ENCODE results near the gene LRRN2. TPM values are rescaled to one million over a fixed set of nuclear protein-coding genes. Genes with fewer than 3 reads are reported as not detected.
"Not testable (repeated sequence)": the region's sequence is repeated elsewhere in the genome, so short reads cannot be mapped to it uniquely, and the experiment has no call there.

The LRRN2 gene
- total RNA-seq, 1 donor, result under 0.01 TPM

DNA sequence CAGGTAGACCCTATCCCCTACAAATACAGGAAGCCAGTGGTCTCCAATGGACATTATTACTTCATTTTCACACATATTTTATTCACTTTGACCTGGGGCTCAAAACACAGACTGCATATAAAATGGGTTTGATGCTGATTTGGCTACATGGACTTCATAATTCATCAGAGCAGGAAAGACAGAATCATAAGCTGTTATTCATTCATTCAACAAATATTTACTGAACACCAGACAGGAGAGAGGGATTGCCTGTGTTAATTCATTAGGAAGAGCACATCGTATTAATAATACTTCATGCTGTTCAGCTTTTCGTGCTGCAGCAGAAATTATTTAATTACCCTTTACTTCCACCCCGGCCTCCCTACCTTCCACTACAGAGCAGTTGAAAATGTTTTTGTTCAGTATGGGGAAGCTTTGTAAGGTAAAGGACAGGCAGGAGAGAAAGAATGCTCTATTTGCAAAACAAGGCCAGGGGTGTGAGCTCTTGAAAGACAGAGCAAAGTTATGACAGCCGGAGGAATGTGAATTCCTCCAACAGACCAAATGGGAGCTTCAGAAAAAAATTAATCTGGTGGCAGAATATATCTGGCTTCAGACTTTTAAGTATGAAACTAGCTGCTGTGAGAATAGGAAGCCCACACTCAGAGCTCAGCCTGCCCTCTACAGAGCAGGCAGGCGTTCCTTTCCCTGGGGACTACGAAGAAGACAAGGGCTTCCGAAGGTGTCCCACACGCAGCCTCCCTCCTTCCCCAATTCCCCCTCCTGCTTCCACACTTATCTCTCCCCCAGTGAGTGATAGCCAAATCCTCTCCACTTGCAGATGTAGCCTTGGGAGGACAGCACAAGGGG, 111.3 kb downstream of the LRRN2 start:
- peak; percentile 19 for DNase-seq (ENCODE audit: low read depth)
- H3K4me3 ChIP-seq (ENCODE audit: low read depth, low read length), result no peak overlapping the region
- TF ChIP-seq, protein P1, sequence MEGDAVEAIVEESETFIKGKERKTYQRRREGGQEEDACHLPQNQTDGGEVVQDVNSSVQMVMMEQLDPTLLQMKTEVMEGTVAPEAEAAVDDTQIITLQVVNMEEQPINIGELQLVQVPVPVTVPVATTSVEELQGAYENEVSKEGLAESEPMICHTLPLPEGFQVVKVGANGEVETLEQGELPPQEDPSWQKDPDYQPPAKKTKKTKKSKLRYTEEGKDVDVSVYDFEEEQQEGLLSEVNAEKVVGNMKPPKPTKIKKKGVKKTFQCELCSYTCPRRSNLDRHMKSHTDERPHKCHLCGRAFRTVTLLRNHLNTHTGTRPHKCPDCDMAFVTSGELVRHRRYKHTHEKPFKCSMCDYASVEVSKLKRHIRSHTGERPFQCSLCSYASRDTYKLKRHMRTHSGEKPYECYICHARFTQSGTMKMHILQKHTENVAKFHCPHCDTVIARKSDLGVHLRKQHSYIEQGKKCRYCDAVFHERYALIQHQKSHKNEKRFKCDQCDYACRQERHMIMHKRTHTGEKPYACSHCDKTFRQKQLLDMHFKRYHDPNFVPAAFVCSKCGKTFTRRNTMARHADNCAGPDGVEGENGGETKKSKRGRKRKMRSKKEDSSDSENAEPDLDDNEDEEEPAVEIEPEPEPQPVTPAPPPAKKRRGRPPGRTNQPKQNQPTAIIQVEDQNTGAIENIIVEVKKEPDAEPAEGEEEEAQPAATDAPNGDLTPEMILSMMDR (IDR thresholded peaks at IDR 0.05; ENCODE audit: insufficient read depth, low read depth, low read length), result no peak

- TF ChIP-seq, protein P1 (IDR thresholded peaks at IDR 0.05; ENCODE audit: insufficient read depth, low read depth, low read length), result no peak
- no peak overlapping the region for H3K4me3 ChIP-seq (ENCODE audit: low read depth, low read length)
- DNase-seq (ENCODE audit: low read depth), result no peak
These were observed 112.3 kb downstream of the LRRN2 start for GRCh38 chr1:204572923-204573922.

DNA sequence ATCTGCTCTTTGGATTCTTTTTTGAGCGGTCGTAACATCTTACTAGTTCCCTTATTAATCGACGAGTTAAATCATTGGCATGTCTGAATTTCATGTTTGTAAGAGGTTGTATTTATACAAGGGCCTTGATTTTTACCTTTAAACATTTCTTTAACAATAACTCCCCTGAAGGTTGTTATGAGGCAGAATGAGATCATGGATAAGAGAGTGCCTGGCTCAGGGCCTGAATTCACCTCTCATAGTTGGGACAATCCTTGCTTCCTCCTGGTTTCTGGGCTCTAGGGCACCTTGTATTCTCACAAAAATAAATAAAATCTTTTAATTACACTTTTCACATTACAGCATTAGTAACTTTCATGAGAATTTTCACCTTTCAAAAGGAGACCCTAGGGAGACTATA, 113.9 kb downstream of the LRRN2 start:
- H3K4me3 ChIP-seq (ENCODE audit: low read depth, low read length), result no peak overlapping the region
- TF ChIP-seq, protein P1 (IDR thresholded peaks at IDR 0.05; ENCODE audit: insufficient read depth, low read depth, low read length), result no peak
- DNase-seq (ENCODE audit: low read depth), result no peak

GRCh38 chr1:204571128-204571527, 114.4 kb downstream of the LRRN2 start:
- TF ChIP-seq, protein P1 (IDR thresholded peaks at IDR 0.05; ENCODE audit: insufficient read depth, low read depth, low read length), result no peak
- H3K4me3 ChIP-seq (ENCODE audit: low read depth, low read length), result no peak overlapping the region
- DNase-seq (ENCODE audit: low read depth), result no peak

GRCh38 chr1:204570021-204570420, 115.5 kb downstream of the LRRN2 start:
- not testable (repeated sequence) for DNase-seq (ENCODE audit: low read depth)

GRCh38 chr1:204569478-204569877, 116.1 kb downstream of the LRRN2 start:
- no peak overlapping the region for H3K4me3 ChIP-seq (ENCODE audit: low read depth, low read length)
- DNase-seq (ENCODE audit: low read depth), result no peak
- TF ChIP-seq, protein P1 (IDR thresholded peaks at IDR 0.05; ENCODE audit: insufficient read depth, low read depth, low read length), result no peak

More at GRCh38 chr1:204570021-204570420, 115.5 kb downstream of the LRRN2 start:
- H3K4me3 ChIP-seq (ENCODE audit: low read depth, low read length), result not testable (repeated sequence)
